Lower lobe of right lung (tissue), 2 donors: ENCODE measurements around the gene MYRIP. TPM values are rescaled to one million over a fixed set of nuclear protein-coding genes. Genes with fewer than 3 reads are reported as not detected.

Experiments used
- ATAC-seq, 2 donors: fragments of 200-7000 bp; cut with Tn5 transposase; one replicate each; pipeline ENCODE4 v1.9.1; 2020 to 2022; ENCODE audit warnings: mild to moderate bottlenecking in 2 of 2, moderate library complexity in 2 of 2
- DNase-seq: peaks from one replicate; pipeline ENCODE4 v3.0.0-alpha.2; 2020
- H3K27ac ChIP-seq: fragments of 200-600 bp; one replicate; pipeline ENCODE4 v1.8.0; 2022
- H3K27me3 ChIP-seq: fragments of 200-600 bp; one replicate; pipeline ENCODE4 v1.8.0; 2022; ENCODE audit warnings: low read depth
- H3K36me3 ChIP-seq: fragments of 200-600 bp; one replicate; pipeline ENCODE4 v1.8.0; 2022; ENCODE audit warnings: mild to moderate bottlenecking
- H3K4me1 ChIP-seq: fragments of 200-600 bp; one replicate; pipeline ENCODE4 v1.8.0; 2022
- H3K4me3 ChIP-seq: fragments of 200-600 bp; one replicate; pipeline ENCODE4 v1.8.0; 2022; ENCODE audit warnings: mild to moderate bottlenecking
- H3K9me3 ChIP-seq: fragments of 200-600 bp; one replicate; pipeline ENCODE4 v1.8.0; 2022
- CTCF ChIP-seq: fragments of 200-600 bp; IDR thresholded peaks from one replicate; pipeline ENCODE4 v1.8.0; 2022; ENCODE audit warnings: antibody characterized with exemption, mild to moderate bottlenecking
- intact Hi-C: fragments of 100-400 bp; cut with DNase I; formaldehyde crosslinking; loops from one replicate; pipeline ENCODE4 v1.11.0; 2022
- total RNA-seq: library from RNA; stranded (reverse); fragmentation: NEBNext Ultra II Directional; extraction: Animal tissue kit (Norgen Biotek cat#: 25700); gene quantifications from one replicate; pipeline ENCODE4 v1.2.1, GENCODE V29; 2021
- donor health status: DM: no; HTN: yes; CAD: no; lungs with severe emphysema.

The MYRIP gene
- total RNA-seq, 1 donor from 2014 or later: 1.8 TPM

- H3K4me1 ChIP-seq: no peaks in the 10 kb centered on the region
- intact Hi-C loops: no loop called here
- H3K36me3 ChIP-seq: no peaks in the 10 kb centered on the region
Observed at GRCh38 chr3:39937315-39937714, 127.9 kb downstream of the MYRIP start.

GRCh38 chr3:39937874-39938273 is 128.5 kb downstream of the MYRIP start:
- Histone ChIP-seq H3K4me1 (no peaks in the 10 kb centered on the region), H3K9me3 (no peaks in the 10 kb centered on the region), H3K27me3 (no peaks in the 10 kb centered on the region), H3K36me3 (no peaks in the 10 kb centered on the region), H3K4me3 (no peak overlapping the region), H3K27ac (no peak overlapping the region)
- intact Hi-C loops: no loop called here
- DNase-seq (no peak), ATAC-seq (no peak)
- no peak for TF ChIP-seq CTCF

More at GRCh38 chr3:39937315-39937714, 127.9 kb downstream of the MYRIP start:
- DNase-seq (no peak), ATAC-seq (no peak)
- no peaks in the 10 kb centered on the region for H3K27me3 ChIP-seq
- H3K9me3 ChIP-seq: no peaks in the 10 kb centered on the region
- no peak for TF ChIP-seq CTCF
- H3K27ac ChIP-seq: no peak overlapping the region
- H3K4me3 ChIP-seq: no peak overlapping the region

- ATAC-seq: no peak
Observed at GRCh38 chr3:39941931-39942330, 132.5 kb downstream of the MYRIP start.

GRCh38 chr3:39960515-39961191 is 151.2 kb downstream of the MYRIP start:
- Histone ChIP-seq H3K36me3 (no peaks in the 10 kb centered on the region), H3K9me3 (no peaks in the 10 kb centered on the region), H3K27me3 (no peaks in the 10 kb centered on the region), H3K4me3 (no peak overlapping the region), H3K4me1 (peaks cover 14% of the 10 kb centered on the region), H3K27ac (peak overlapping the region; percentile 56)
- intact Hi-C loops: no loop called here
- DNase-seq: no peak
- TF ChIP-seq CTCF: no peak
- peak; percentile 56 to 57 for ATAC-seq

More at GRCh38 chr3:39941931-39942330, 132.5 kb downstream of the MYRIP start:
- Histone ChIP-seq H3K4me3 (no peak overlapping the region), H3K27ac (no peak overlapping the region), H3K36me3 (no peaks in the 10 kb centered on the region), H3K4me1 (no peaks in the 10 kb centered on the region), H3K9me3 (no peaks in the 10 kb centered on the region), H3K27me3 (no peaks in the 10 kb centered on the region)
- no peak for TF ChIP-seq CTCF
- no peak for DNase-seq
- intact Hi-C loops: no loop called here

- DNase-seq (no peak), ATAC-seq (peak in 1 of 2 donors; percentile 19)
- H3K27ac ChIP-seq: peak overlapping the region; percentile 56
- TF ChIP-seq CTCF: no peak
- H3K4me3 ChIP-seq: no peak overlapping the region
- no peaks in the 10 kb centered on the region for H3K9me3 ChIP-seq
- H3K4me1 ChIP-seq: peaks cover 14% of the 10 kb centered on the region
- intact Hi-C loops: no loop called here
- no peaks in the 10 kb centered on the region for H3K27me3 ChIP-seq
- no peaks in the 10 kb centered on the region for H3K36me3 ChIP-seq
Observed at GRCh38 chr3:39961230-39961629, 151.8 kb downstream of the MYRIP start.
